IMR-90 (cell line): ENCODE results near the gene CLDN8. TPM values are rescaled to one million over a fixed set of nuclear protein-coding genes. Genes with fewer than 3 reads are reported as not detected.

Experiments used
- ATAC-seq: fragments of 200-7000 bp; cut with Tn5 transposase; 2 replicates; pipeline ENCODE4 v1.9.1; 2020; ENCODE audit warnings: low read depth, mild to moderate bottlenecking, moderate library complexity
- BruUV-seq: library from RNA; stranded (reverse); fragments of 400-500 nt; replicated peaks from 2 replicates; lab custom pipeline; 2021; lab: Mats Ljungman, UMichigan
- CTCF ChIA-PET: fragments of 300-600 bp; formaldehyde crosslinking; extraction: SDS; loops from one replicate; lab custom pipeline; 2021; ENCODE audit warnings: antibody characterized with exemption; lab: Yijun Ruan, JAX
- POLR2A ChIA-PET: fragments of 300-600 bp; sonication (Branson Sonifier 250); formaldehyde crosslinking; loops from one replicate; lab custom pipeline; 2022; ENCODE audit warnings: antibody characterized with exemption; ENCODE audit not compliant: unreplicated experiment; lab: Charles Lee
- DNase-seq: peaks from one replicate; pipeline ENCODE4 v3.0.0; 2013
- H2AFZ ChIP-seq: replicated peaks from 2 replicates; pipeline ENCODE3; 2013; ENCODE audit warnings: low read length, mild to moderate bottlenecking; ENCODE audit not compliant: poor library complexity
- H2AK5ac ChIP-seq: 2 replicates; pipeline ENCODE4 v1.6.1; 2013; ENCODE audit warnings: low read depth, low read length, inconsistent platforms
- H2AK9ac ChIP-seq: replicated peaks from 2 replicates; pipeline ENCODE3; 2013; ENCODE audit warnings: mild to moderate bottlenecking, low read depth, low read length, moderate library complexity; ENCODE audit not compliant: poor library complexity
- H2BK120ac ChIP-seq: 2 replicates; pipeline ENCODE4 v1.6.1; 2013; ENCODE audit warnings: low read depth, low read length, inconsistent platforms
- H2BK15ac ChIP-seq: 3 replicates; pipeline ENCODE4 v1.6.1; 2013; ENCODE audit warnings: low read depth, low read length, inconsistent platforms
- H2BK20ac ChIP-seq: 2 replicates; pipeline ENCODE4 v1.6.1; 2013; ENCODE audit warnings: low read depth, mild to moderate bottlenecking, inconsistent platforms, low read length, moderate library complexity
- H2BK5ac ChIP-seq: 2 replicates; pipeline ENCODE4 v1.6.1; 2013; ENCODE audit warnings: mild to moderate bottlenecking, low read depth, low read length, inconsistent platforms; ENCODE audit not compliant: poor library complexity, severe bottlenecking
- H3K14ac ChIP-seq: replicated peaks from 2 replicates; pipeline ENCODE4 v1.6.1; 2013; ENCODE audit warnings: low read depth, low read length, inconsistent platforms
- H3K18ac ChIP-seq: 2 replicates; pipeline ENCODE4 v1.6.1; 2013; ENCODE audit warnings: low read depth, low read length, control low read depth
- H3K23ac ChIP-seq: 2 replicates; pipeline ENCODE4 v1.6.1; 2013; ENCODE audit warnings: low read depth, low read length, inconsistent platforms
- H3K27ac ChIP-seq: 2 replicates; pipeline ENCODE4 v1.5.1; 2013; ENCODE audit warnings: mild to moderate bottlenecking, control low read depth, low read length; ENCODE audit not compliant: insufficient read depth
- H3K27me3 ChIP-seq: 2 replicates; pipeline ENCODE4 v1.6.1; 2013; ENCODE audit warnings: low read length; ENCODE audit not compliant: control insufficient read depth, insufficient read depth
- H3K36me3 ChIP-seq: 2 replicates; pipeline ENCODE4 v1.6.1; 2013; ENCODE audit warnings: low read length, mixed read lengths; ENCODE audit not compliant: control insufficient read depth, insufficient read depth
- H3K4ac ChIP-seq: 2 replicates; pipeline ENCODE4 v1.6.1; 2013; ENCODE audit warnings: low read depth, low read length, inconsistent platforms
- H3K4me1 ChIP-seq: 2 replicates; pipeline ENCODE4 v1.6.1; 2013; ENCODE audit warnings: low read length, mixed read lengths; ENCODE audit not compliant: control insufficient read depth, insufficient read depth
- H3K4me2 ChIP-seq: 2 replicates; pipeline ENCODE4 v1.6.1; 2013; ENCODE audit warnings: low read depth, mild to moderate bottlenecking, control low read depth, low read length, moderate library complexity
- H3K4me3 ChIP-seq: 2 replicates; pipeline ENCODE4 v1.5.1; 2013; ENCODE audit warnings: low read depth, mild to moderate bottlenecking, control low read depth, low read length, moderate library complexity; ENCODE audit not compliant: insufficient read depth
- H3K56ac ChIP-seq: 2 replicates; pipeline ENCODE4 v1.6.1; 2013; ENCODE audit warnings: low read length, inconsistent platforms; ENCODE audit not compliant: insufficient read depth; ENCODE audit errors: extremely low read depth
- H3K79me1 ChIP-seq, 2 experiments: 2 replicates each; pipeline ENCODE4 v1.6.1; 2013; ENCODE audit warnings: low read length in 2 of 2, inconsistent platforms in 1 of 2, low read depth in 1 of 2
- H3K9ac ChIP-seq: 2 replicates; pipeline ENCODE4 v1.6.1; 2013; ENCODE audit warnings: low read depth, low read length, control low read depth
- H3K9me1 ChIP-seq: 2 replicates; pipeline ENCODE4 v1.6.1; 2013; ENCODE audit warnings: low read length, inconsistent platforms; ENCODE audit not compliant: insufficient read depth
- H3K9me3 ChIP-seq: 2 replicates; pipeline ENCODE4 v1.6.1; 2013; ENCODE audit warnings: low read length; ENCODE audit not compliant: control insufficient read depth, insufficient read depth
- H4K20me1 ChIP-seq: 2 replicates; pipeline ENCODE4 v1.6.1; 2013; ENCODE audit warnings: low read length, inconsistent platforms; ENCODE audit not compliant: insufficient read depth
- H4K5ac ChIP-seq: 2 replicates; pipeline ENCODE4 v1.6.1; 2013; ENCODE audit warnings: mild to moderate bottlenecking, low read depth, low read length, control low read depth
- H4K8ac ChIP-seq, 2 experiments: 2 replicates each; pipeline ENCODE4 v1.6.1; 2013; ENCODE audit warnings: low read depth in 2 of 2, low read length in 2 of 2, control low read depth in 1 of 2, inconsistent platforms in 1 of 2
- H4K91ac ChIP-seq: 2 replicates; pipeline ENCODE4 v1.6.1; 2013; ENCODE audit warnings: low read depth, low read length, inconsistent platforms; ENCODE audit not compliant: insufficient read depth
- BHLHE40 ChIP-seq: fragments of 150-350 bp; IDR thresholded peaks from 2 replicates; pipeline ENCODE4 v1.6.1; 2016; ENCODE audit warnings: mild to moderate bottlenecking, low read depth, low read length
- CEBPB ChIP-seq: IDR thresholded peaks from 2 replicates; pipeline ENCODE4 v1.6.1; 2012; ENCODE audit warnings: low read depth, low read length, improper control_type of control experiment
- CHD1 ChIP-seq: IDR thresholded peaks from 2 replicates; pipeline ENCODE4 v1.6.1; 2012; ENCODE audit warnings: low read depth, low read length, improper control_type of control experiment
- ELK1 ChIP-seq: fragments of 150-350 bp; IDR thresholded peaks from 2 replicates; pipeline ENCODE4 v1.6.1; 2016; ENCODE audit warnings: low read depth, mild to moderate bottlenecking, low read length, moderate library complexity, borderline replicate concordance
- FOS ChIP-seq: fragments of 150-350 bp; IDR thresholded peaks from 2 replicates; pipeline ENCODE4 v1.6.1; 2016; ENCODE audit warnings: low read depth, low read length
- MAFK ChIP-seq: IDR thresholded peaks from 2 replicates; pipeline ENCODE4 v1.6.1; 2012; ENCODE audit warnings: low read depth, low read length, improper control_type of control experiment
- MAZ ChIP-seq: IDR thresholded peaks from 2 replicates; pipeline ENCODE4 v1.6.1; 2012; ENCODE audit warnings: low read depth, mild to moderate bottlenecking, low read length, improper control_type of control experiment, moderate library complexity, borderline replicate concordance
- MXI1 ChIP-seq: IDR thresholded peaks from 2 replicates; pipeline ENCODE4 v1.6.1; 2012; ENCODE audit warnings: low read depth, mild to moderate bottlenecking, low read length, moderate library complexity, borderline replicate concordance
- NFE2L2 ChIP-seq: fragments of 150-350 bp; IDR thresholded peaks from 2 replicates; pipeline ENCODE4 v1.6.1; 2016; ENCODE audit warnings: low read depth, mild to moderate bottlenecking, low read length
- POLR2A ChIP-seq: IDR thresholded peaks from 2 replicates; pipeline ENCODE4 v1.6.1; 2012; ENCODE audit warnings: mild to moderate bottlenecking, low read depth, low read length
- RAD21 ChIP-seq: IDR thresholded peaks from 2 replicates; pipeline ENCODE4 v1.6.1; 2012; ENCODE audit warnings: low read length, improper control_type of control experiment
- RCOR1 ChIP-seq: IDR thresholded peaks from 2 replicates; pipeline ENCODE4 v1.6.1; 2012; ENCODE audit warnings: mild to moderate bottlenecking, low read length, improper control_type of control experiment; ENCODE audit not compliant: insufficient replicate concordance
- RFX5 ChIP-seq: IDR thresholded peaks from 2 replicates; pipeline ENCODE4 v1.8.0; 2012; ENCODE audit warnings: low read depth, mild to moderate bottlenecking, low read length, moderate library complexity
- SMC3 ChIP-seq: fragments of 150-350 bp; IDR thresholded peaks from 2 replicates; pipeline ENCODE4 v1.6.1; 2016; ENCODE audit warnings: low read depth, mild to moderate bottlenecking, antibody characterized with exemption, low read length, moderate library complexity
- WGBS, 2 experiments: methylation state at CpG; one replicate each; pipeline versions ENCODE4 v1.1.5 to v1.1.7; 2013; ENCODE audit warnings: missing lambda C conversion rate in 2 of 2; ENCODE audit not compliant: insufficient read length in 1 of 2; ENCODE audit errors: extremely low coverage in 2 of 2; 5-methylcytosine and 5-hydroxymethylcytosine counted together
- dilution Hi-C: fragments of 300-500 bp; cut with HindIII; formaldehyde crosslinking; loops from one replicate; pipeline ENCODE4 v1.14.3; 2018; ENCODE audit warnings: low sequenced_read_pairs; ENCODE audit not compliant: unreplicated experiment
- in situ Hi-C: fragments of 300-500 bp; cut with MboI; formaldehyde crosslinking; loops from 3 replicates; pipeline ENCODE4 v1.14.3; 2019; ENCODE audit warnings: low sequenced_read_pairs, inconsistent platforms, mixed read lengths
- intact Hi-C: fragments of 100-400 bp; cut with micrococcal nuclease; formaldehyde crosslinking; loops from 2 replicates; pipeline ENCODE4 v1.10.0; 2022
- polyA plus RNA-seq, 3 experiments: library from polyadenylated mRNA; depleted of rRNA; stranded (reverse); fragments of >200 nt; gene quantifications; 2 replicates each; pipeline ENCODE4 v1.2.3, GENCODE V29; 2012; ENCODE audit warnings: low replicate concordance in 1 of 3
- total RNA-seq: library from RNA; depleted of rRNA; stranded (reverse); fragments of >200 nt; gene quantifications from 2 replicates; pipeline ENCODE4 v1.2.3, GENCODE V29; 2012
- TF ChIP-seq, protein P1 (sequence below): fragments of 150-350 bp; IDR thresholded peaks from 2 replicates; pipeline ENCODE4 v1.6.1; 2017; ENCODE audit warnings: mild to moderate bottlenecking, antibody characterized with exemption, low read length, low read depth
- TF ChIP-seq, protein P2 (sequence below): conservative IDR thresholded peaks from 2 replicates; pipeline ENCODE4 v1.5.1; 2012; ENCODE audit warnings: mild to moderate bottlenecking, low read depth, low read length, improper control_type of control experiment

Gene CLDN8
- total and polyA plus RNA-seq, 2 of the 4 experiments (the other 2 are of a cell fraction) = not detected

GRCh38 chr21:30206551-30207251, 9.2 kb downstream of the CLDN8 start:
- DNase-seq (no peak), ATAC-seq (no peak)
- in situ Hi-C loops (no loop called here), intact Hi-C loops (no loop called here), dilution Hi-C loops (no loop called here)
- H3K9me3 ChIP-seq = peaks cover 13% of the 10 kb centered on the region
- H3K9ac ChIP-seq = no peak overlapping the region
- H2AK9ac ChIP-seq = no peak overlapping the region
- no peak overlapping the region for H3K23ac ChIP-seq
- H2BK120ac ChIP-seq = no peak overlapping the region
- no peaks in the 10 kb centered on the region for H3K79me1 ChIP-seq
- TF ChIP-seq, protein P1, sequence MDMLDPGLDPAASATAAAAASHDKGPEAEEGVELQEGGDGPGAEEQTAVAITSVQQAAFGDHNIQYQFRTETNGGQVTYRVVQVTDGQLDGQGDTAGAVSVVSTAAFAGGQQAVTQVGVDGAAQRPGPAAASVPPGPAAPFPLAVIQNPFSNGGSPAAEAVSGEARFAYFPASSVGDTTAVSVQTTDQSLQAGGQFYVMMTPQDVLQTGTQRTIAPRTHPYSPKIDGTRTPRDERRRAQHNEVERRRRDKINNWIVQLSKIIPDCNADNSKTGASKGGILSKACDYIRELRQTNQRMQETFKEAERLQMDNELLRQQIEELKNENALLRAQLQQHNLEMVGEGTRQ = no peak
- no peak for TF ChIP-seq FOS
- no peak for TF ChIP-seq NFE2L2
- no peak for TF ChIP-seq RCOR1
- TF ChIP-seq RFX5 = no peak
- TF ChIP-seq BHLHE40 = no peak
- TF ChIP-seq POLR2A = no peak
- TF ChIP-seq SMC3 = no peak
- TF ChIP-seq RAD21 = no peak
- no peak for TF ChIP-seq CEBPB
- TF ChIP-seq MAFK = no peak
- no peak for TF ChIP-seq CHD1
- TF ChIP-seq ELK1 = no peak
- TF ChIP-seq, protein P2, sequence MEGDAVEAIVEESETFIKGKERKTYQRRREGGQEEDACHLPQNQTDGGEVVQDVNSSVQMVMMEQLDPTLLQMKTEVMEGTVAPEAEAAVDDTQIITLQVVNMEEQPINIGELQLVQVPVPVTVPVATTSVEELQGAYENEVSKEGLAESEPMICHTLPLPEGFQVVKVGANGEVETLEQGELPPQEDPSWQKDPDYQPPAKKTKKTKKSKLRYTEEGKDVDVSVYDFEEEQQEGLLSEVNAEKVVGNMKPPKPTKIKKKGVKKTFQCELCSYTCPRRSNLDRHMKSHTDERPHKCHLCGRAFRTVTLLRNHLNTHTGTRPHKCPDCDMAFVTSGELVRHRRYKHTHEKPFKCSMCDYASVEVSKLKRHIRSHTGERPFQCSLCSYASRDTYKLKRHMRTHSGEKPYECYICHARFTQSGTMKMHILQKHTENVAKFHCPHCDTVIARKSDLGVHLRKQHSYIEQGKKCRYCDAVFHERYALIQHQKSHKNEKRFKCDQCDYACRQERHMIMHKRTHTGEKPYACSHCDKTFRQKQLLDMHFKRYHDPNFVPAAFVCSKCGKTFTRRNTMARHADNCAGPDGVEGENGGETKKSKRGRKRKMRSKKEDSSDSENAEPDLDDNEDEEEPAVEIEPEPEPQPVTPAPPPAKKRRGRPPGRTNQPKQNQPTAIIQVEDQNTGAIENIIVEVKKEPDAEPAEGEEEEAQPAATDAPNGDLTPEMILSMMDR = no peak
- no peak for TF ChIP-seq MXI1
- no peak for TF ChIP-seq MAZ
- no peak overlapping the region for H3K18ac ChIP-seq
- H4K8ac ChIP-seq = no peak overlapping the region
- no peaks in the 10 kb centered on the region for H3K9me1 ChIP-seq
- WGBS, 2 experiments = no CpG with 5 or more reads among the region's 7 CpGs
- no peak overlapping the region for H2BK20ac ChIP-seq
- H2BK5ac ChIP-seq = no peak overlapping the region
- no peak overlapping the region for H3K56ac ChIP-seq
- no peak overlapping the region for H4K5ac ChIP-seq
- ChIA-PET POLR2A (no interaction called here), CTCF (no interaction called here)
- H2AFZ ChIP-seq = no peak overlapping the region
- H3K4ac ChIP-seq = no peak overlapping the region
- no peak overlapping the region for H2BK15ac ChIP-seq
- H3K27ac ChIP-seq = no peak overlapping the region
- no peak overlapping the region for H3K4me3 ChIP-seq
- no peaks in the 10 kb centered on the region for H3K27me3 ChIP-seq
- no peaks in the 10 kb centered on the region for H3K4me1 ChIP-seq
- H3K36me3 ChIP-seq = no peaks in the 10 kb centered on the region
- H2AK5ac ChIP-seq = no peak overlapping the region
- no peak overlapping the region for H3K14ac ChIP-seq
- no peak overlapping the region for H3K4me2 ChIP-seq
- no peaks in the 10 kb centered on the region for H4K20me1 ChIP-seq
- no TSS peak for BruUV-seq
- no peak overlapping the region for H4K91ac ChIP-seq
